Liver (tissue), 9 donors: ENCODE measurements around the gene RASSF6. TPM values are rescaled to one million over a fixed set of nuclear protein-coding genes. Genes with fewer than 3 reads are reported as not detected.

ENCODE experiments used
- DNase-seq: peaks from one replicate; pipeline ENCODE4 v3.0.0-alpha.2; 2017; ENCODE audit warnings: low spot score
- H3K27ac ChIP-seq, 2 donors: one replicate each; pipeline ENCODE4 v1.7.0; 2013; ENCODE audit warnings: inconsistent platforms in 2 of 2, low read length in 2 of 2, control low read depth in 1 of 2, low read depth in 1 of 2, mild to moderate bottlenecking in 1 of 2
- H3K27me3 ChIP-seq, 4 donors: one replicate each; pipeline versions ENCODE4 v1.6.1 to v1.7.0; 2013; ENCODE audit warnings: low read length in 3 of 4, inconsistent platforms in 1 of 4, mild to moderate bottlenecking in 1 of 4, moderate library complexity in 1 of 4; ENCODE audit not compliant: control insufficient read depth in 4 of 4, insufficient read depth in 4 of 4
- H3K36me3 ChIP-seq, 4 donors: one replicate each; pipeline versions ENCODE4 v1.6.1 to v1.7.0; 2013; ENCODE audit warnings: low read length in 3 of 4, mild to moderate bottlenecking in 3 of 4, low read depth in 1 of 4, moderate library complexity in 1 of 4; ENCODE audit not compliant: control insufficient read depth in 4 of 4, insufficient read depth in 3 of 4
- H3K4me1 ChIP-seq, 4 donors: one replicate each; pipeline versions ENCODE4 v1.6.1 to v1.7.0; 2013; ENCODE audit warnings: low read length in 3 of 4, mild to moderate bottlenecking in 3 of 4, moderate library complexity in 1 of 4; ENCODE audit not compliant: control insufficient read depth in 4 of 4, insufficient read depth in 4 of 4
- H3K4me3 ChIP-seq, 3 donors: one replicate each; pipeline versions ENCODE4 v1.6.1 to v1.7.0; 2013; ENCODE audit warnings: low read length in 3 of 3, control low read depth in 1 of 3, low read depth in 1 of 3, mild to moderate bottlenecking in 1 of 3
- H3K9ac ChIP-seq, 2 donors: one replicate each; pipeline ENCODE4 v1.7.0; 2013; ENCODE audit warnings: low read length in 2 of 2, mild to moderate bottlenecking in 2 of 2, moderate library complexity in 2 of 2, control low read depth in 1 of 2, low read depth in 1 of 2
- H3K9me3 ChIP-seq, 4 donors: one replicate each; pipeline versions ENCODE4 v1.6.1 to v1.7.0; 2013; ENCODE audit warnings: low read length in 3 of 4; ENCODE audit not compliant: control insufficient read depth in 4 of 4
- HNF4G ChIP-seq: IDR thresholded peaks from 2 replicates; pipeline ENCODE4 v1.6.1; 2016; ENCODE audit warnings: antibody characterized with exemption
- JUND ChIP-seq, 2 donors: IDR thresholded peaks; 2 replicates each; pipeline ENCODE4 v1.6.1; 2016; ENCODE audit warnings: antibody characterized with exemption in 2 of 2
- NR2F2 ChIP-seq: IDR thresholded peaks from 2 replicates; pipeline ENCODE4 v1.6.1; 2016; ENCODE audit warnings: antibody characterized with exemption
- SP1 ChIP-seq: IDR thresholded peaks from 2 replicates; pipeline ENCODE4 v1.6.1; 2018; ENCODE audit warnings: antibody characterized with exemption, mild to moderate bottlenecking
- TAF1 ChIP-seq: conservative IDR thresholded peaks from 2 replicates; pipeline ENCODE4 v1.6.1; 2016; ENCODE audit warnings: antibody characterized with exemption, mild to moderate bottlenecking
- WGBS: extraction: QIAGEN DNeasy Blood & Tissue Kit; methylation state at CpG from one replicate; pipeline ENCODE4 v1.1.7; 2013; 5-methylcytosine and 5-hydroxymethylcytosine counted together
- polyA plus RNA-seq, 2 donors: library from polyadenylated mRNA; stranded (reverse) in 1 of 2; unstranded in 1 of 2; fragments of 200-250 nt in 1 of 2; fragments of >200 nt in 1 of 2; fragmentation: Nextera tagmentation in 1 of 2; extraction: Ambion mirVana in 1 of 2; gene quantifications; one replicate each; pipeline versions ENCODE4 v1.2.1 to v1.2.3, GENCODE V29; 2013 to 2015
- total RNA-seq, 2 donors: library from RNA; depleted of rRNA; stranded (reverse); fragments of >200 nt; gene quantifications; one replicate each; pipeline ENCODE4 v1.2.3, GENCODE V29; 2014
- TF ChIP-seq, protein P1 (sequence below): IDR thresholded peaks from 2 replicates; pipeline ENCODE4 v1.6.1; 2016; ENCODE audit warnings: antibody characterized with exemption, mild to moderate bottlenecking
- TF ChIP-seq, protein P2 (sequence below): IDR thresholded peaks from 2 replicates; pipeline ENCODE4 v1.6.1; 2016; ENCODE audit warnings: antibody characterized with exemption
- TF ChIP-seq, protein P3 (sequence below): IDR thresholded peaks from 2 replicates; pipeline ENCODE4 v1.6.1; 2016; ENCODE audit warnings: antibody characterized with exemption
- donor health status: healthy.
- donor health status: healthy.
- donor health status: healthy.
- donor health status: healthy.
- donor health status: healthy.

The RASSF6 gene
- total and polyA plus RNA-seq, 4 donors: 0.08 to 0.38 (median 0.12) TPM

DNA sequence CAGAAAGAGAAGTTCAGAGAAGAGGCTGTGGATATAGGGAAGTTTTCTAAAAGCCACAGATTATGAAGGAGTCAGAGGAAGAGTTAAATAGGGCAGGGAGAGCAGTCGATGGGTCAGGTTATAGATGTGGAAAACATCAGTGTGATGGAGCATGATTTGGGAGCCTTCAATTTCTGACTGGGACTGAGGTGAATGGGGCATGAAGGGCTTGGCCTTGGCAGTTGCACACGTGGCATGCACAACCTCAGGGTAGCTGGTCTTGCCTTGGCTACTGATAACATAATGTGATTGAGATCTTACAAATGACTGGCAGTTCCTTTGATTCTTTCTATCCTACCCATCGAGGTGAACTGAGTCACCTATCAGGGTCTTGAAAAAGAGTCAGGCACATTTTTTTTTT is 79.0 kb downstream of the RASSF6 start:
- H3K9ac ChIP-seq: no peak overlapping the region
- 52% methylated on average over 3 of the region's 3 CpGs for WGBS
- H3K4me3 ChIP-seq: no peak overlapping the region
- H3K36me3 ChIP-seq: peaks cover 0 to 16% (median 6%) of the 10 kb centered on the region in 4 donors
- DNase-seq: no peak
- peaks cover 0 to 6% (median under 1%) of the 10 kb centered on the region in 4 donors for H3K9me3 ChIP-seq
- H3K4me1 ChIP-seq: no peaks in the 10 kb centered on the region
- no peak overlapping the region for H3K27ac ChIP-seq
- H3K27me3 ChIP-seq: no peaks in the 10 kb centered on the region
- no peak for TF ChIP-seq TAF1

DNA sequence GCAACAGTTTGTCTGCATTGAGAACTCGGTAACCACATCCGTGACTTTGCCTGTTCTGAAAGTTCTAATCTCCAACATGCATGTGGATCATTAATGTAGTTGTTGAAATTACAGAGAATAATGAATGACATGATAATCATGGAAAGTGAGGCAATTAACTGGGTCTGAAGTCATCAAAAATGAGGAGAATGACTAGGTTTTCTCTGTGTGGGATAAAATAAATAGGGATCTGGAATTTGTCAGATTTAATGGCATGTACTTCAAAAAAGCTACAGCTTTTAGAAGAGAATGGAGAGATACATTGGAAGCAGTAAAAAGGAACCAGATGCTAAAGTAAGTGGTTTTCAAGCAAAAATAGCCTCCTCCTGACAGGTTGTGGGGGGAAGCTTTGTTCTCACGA is 79.4 kb downstream of the RASSF6 start:
- Histone ChIP-seq H3K4me1 (no peaks in the 10 kb centered on the region), H3K27ac (no peak overlapping the region), H3K27me3 (no peaks in the 10 kb centered on the region), H3K9me3 (peaks cover 0 to 6% (median under 1%) of the 10 kb centered on the region in 4 donors), H3K4me3 (no peak overlapping the region), H3K9ac (no peak overlapping the region), H3K36me3 (peaks cover 0 to 16% (median 10%) of the 10 kb centered on the region in 4 donors)
- 65% methylated on average over 3 of the region's 3 CpGs for WGBS
- TF ChIP-seq JUND (IDR thresholded peaks at IDR 0.05) (no peak), NR2F2 (no peak)
- DNase-seq: no peak

DNA sequence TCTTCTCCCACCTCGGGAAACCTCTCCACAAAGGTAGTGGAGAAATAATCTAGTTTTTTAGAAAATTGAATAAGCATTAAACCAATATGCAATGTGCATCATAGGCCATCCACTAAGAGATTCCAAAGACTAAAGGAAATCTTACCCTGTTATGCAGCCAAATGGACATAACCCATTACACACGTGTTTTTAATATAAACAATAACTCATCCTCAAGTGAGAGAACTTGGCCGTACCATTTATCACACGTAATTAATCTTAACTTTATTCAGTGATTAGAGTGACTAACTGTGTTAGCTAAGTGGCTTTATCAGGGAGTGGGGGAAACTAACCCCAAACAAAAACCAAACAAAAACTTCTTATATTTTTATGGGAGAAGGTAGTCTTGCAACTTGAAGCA is 80.8 kb downstream of the RASSF6 start:
- H3K27me3 ChIP-seq: no peaks in the 10 kb centered on the region
- no peak overlapping the region for H3K4me3 ChIP-seq
- H3K27ac ChIP-seq: no peak overlapping the region
- no peaks in the 10 kb centered on the region for H3K4me1 ChIP-seq
- 76% methylated on average over 4 of the region's 4 CpGs for WGBS
- no peak for DNase-seq
- peaks cover 1 to 22% (median 16%) of the 10 kb centered on the region in 4 donors for H3K36me3 ChIP-seq
- no peaks in the 10 kb centered on the region for H3K9me3 ChIP-seq
- H3K9ac ChIP-seq: no peak overlapping the region
- TF ChIP-seq HNF4G: no peak
- no peak for TF ChIP-seq SP1
- TF ChIP-seq, protein P1, sequence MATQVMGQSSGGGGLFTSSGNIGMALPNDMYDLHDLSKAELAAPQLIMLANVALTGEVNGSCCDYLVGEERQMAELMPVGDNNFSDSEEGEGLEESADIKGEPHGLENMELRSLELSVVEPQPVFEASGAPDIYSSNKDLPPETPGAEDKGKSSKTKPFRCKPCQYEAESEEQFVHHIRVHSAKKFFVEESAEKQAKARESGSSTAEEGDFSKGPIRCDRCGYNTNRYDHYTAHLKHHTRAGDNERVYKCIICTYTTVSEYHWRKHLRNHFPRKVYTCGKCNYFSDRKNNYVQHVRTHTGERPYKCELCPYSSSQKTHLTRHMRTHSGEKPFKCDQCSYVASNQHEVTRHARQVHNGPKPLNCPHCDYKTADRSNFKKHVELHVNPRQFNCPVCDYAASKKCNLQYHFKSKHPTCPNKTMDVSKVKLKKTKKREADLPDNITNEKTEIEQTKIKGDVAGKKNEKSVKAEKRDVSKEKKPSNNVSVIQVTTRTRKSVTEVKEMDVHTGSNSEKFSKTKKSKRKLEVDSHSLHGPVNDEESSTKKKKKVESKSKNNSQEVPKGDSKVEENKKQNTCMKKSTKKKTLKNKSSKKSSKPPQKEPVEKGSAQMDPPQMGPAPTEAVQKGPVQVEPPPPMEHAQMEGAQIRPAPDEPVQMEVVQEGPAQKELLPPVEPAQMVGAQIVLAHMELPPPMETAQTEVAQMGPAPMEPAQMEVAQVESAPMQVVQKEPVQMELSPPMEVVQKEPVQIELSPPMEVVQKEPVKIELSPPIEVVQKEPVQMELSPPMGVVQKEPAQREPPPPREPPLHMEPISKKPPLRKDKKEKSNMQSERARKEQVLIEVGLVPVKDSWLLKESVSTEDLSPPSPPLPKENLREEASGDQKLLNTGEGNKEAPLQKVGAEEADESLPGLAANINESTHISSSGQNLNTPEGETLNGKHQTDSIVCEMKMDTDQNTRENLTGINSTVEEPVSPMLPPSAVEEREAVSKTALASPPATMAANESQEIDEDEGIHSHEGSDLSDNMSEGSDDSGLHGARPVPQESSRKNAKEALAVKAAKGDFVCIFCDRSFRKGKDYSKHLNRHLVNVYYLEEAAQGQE: no peak
- TF ChIP-seq, protein P2, sequence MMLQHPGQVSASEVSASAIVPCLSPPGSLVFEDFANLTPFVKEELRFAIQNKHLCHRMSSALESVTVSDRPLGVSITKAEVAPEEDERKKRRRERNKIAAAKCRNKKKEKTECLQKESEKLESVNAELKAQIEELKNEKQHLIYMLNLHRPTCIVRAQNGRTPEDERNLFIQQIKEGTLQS: no peak
- TF ChIP-seq, protein P3, sequence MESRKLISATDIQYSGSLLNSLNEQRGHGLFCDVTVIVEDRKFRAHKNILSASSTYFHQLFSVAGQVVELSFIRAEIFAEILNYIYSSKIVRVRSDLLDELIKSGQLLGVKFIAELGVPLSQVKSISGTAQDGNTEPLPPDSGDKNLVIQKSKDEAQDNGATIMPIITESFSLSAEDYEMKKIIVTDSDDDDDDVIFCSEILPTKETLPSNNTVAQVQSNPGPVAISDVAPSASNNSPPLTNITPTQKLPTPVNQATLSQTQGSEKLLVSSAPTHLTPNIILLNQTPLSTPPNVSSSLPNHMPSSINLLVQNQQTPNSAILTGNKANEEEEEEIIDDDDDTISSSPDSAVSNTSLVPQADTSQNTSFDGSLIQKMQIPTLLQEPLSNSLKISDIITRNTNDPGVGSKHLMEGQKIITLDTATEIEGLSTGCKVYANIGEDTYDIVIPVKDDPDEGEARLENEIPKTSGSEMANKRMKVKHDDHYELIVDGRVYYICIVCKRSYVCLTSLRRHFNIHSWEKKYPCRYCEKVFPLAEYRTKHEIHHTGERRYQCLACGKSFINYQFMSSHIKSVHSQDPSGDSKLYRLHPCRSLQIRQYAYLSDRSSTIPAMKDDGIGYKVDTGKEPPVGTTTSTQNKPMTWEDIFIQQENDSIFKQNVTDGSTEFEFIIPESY: no peak
